Spleen (tissue), 11 donors: ENCODE results near the gene LCA5L. TPM values are rescaled to one million over a fixed set of nuclear protein-coding genes. Genes with fewer than 3 reads are reported as not detected.
A peak's percentile ranks its signal among the peaks of the same experiment; 100 is the strongest.

Source experiments
- DNase-seq: peaks from one replicate; pipeline ENCODE4 v3.0.0-alpha.2; 2020
- H3K27ac ChIP-seq, 8 donors: fragments of 200-600 bp; sonication (generic) in 7 of 8; 1 replicate in 4 of 8; 2 replicates in 4 of 8; pipeline versions ENCODE4 v1.5.0 to v1.8.0; 2016 to 2021; ENCODE audit warnings: inconsistent platforms in 4 of 8, mild to moderate bottlenecking in 4 of 8, moderate library complexity in 1 of 8
- H3K27me3 ChIP-seq, 7 donors: fragments of 200-600 bp; sonication (generic) in 6 of 7; replicated peaks in 1 of 7; 1 replicate in 4 of 7; 2 replicates in 3 of 7; pipeline versions ENCODE4 v1.5.0 to v1.8.0; 2016 to 2021; ENCODE audit warnings: inconsistent platforms in 3 of 7, mild to moderate bottlenecking in 1 of 7
- H3K36me3 ChIP-seq, 6 donors: fragments of 200-600 bp; sonication (generic) in 5 of 6; 1 replicate in 4 of 6; 2 replicates in 2 of 6; pipeline versions ENCODE4 v1.5.0 to v1.8.0; 2016 to 2021; ENCODE audit warnings: inconsistent platforms in 2 of 6
- H3K4me1 ChIP-seq, 6 donors: fragments of 200-600 bp; sonication (generic) in 5 of 6; 1 replicate in 3 of 6; 2 replicates in 3 of 6; pipeline versions ENCODE4 v1.5.0 to v1.8.0; 2016 to 2021; ENCODE audit warnings: inconsistent platforms in 3 of 6
- H3K4me3 ChIP-seq, 8 donors: fragments of 200-600 bp; sonication (generic) in 7 of 8; 1 replicate in 4 of 8; 2 replicates in 4 of 8; pipeline versions ENCODE4 v1.5.0 to v1.8.0; 2016 to 2021; ENCODE audit warnings: inconsistent platforms in 4 of 8, mild to moderate bottlenecking in 4 of 8, moderate library complexity in 2 of 8
- H3K9me3 ChIP-seq, 8 donors: fragments of 200-600 bp; sonication (generic) in 7 of 8; 1 replicate in 4 of 8; 2 replicates in 4 of 8; pipeline versions ENCODE4 v1.5.0 to v1.8.0; 2016 to 2021; ENCODE audit warnings: inconsistent platforms in 4 of 8
- CTCF ChIP-seq, 11 experiments: fragments of 200-600 bp in 7 of 11; fragments of 450-650 bp in 4 of 11; sonication (generic) in 4 of 11; IDR thresholded peaks in 8 of 11; conservative IDR thresholded peaks in 3 of 11; 1 replicate in 7 of 11; 2 replicates in 4 of 11; pipeline versions ENCODE4 v1.4.0 to v1.8.0; 2016 to 2021; ENCODE audit warnings: antibody characterized with exemption in 11 of 11, inconsistent platforms in 4 of 11, mild to moderate bottlenecking in 1 of 11
- POLR2A ChIP-seq, 3 donors: fragments of 450-650 bp; IDR thresholded peaks; one replicate each; pipeline ENCODE4 v1.5.1; 2017; ENCODE audit warnings: antibody characterized with exemption in 3 of 3, mild to moderate bottlenecking in 1 of 3
- POLR2AphosphoS5 ChIP-seq, 3 donors: sonication (generic); formaldehyde crosslinking; IDR thresholded peaks; one replicate each; pipeline ENCODE4 v1.5.1; 2017; ENCODE audit warnings: antibody characterized with exemption in 3 of 3
- WGBS, 5 donors: extraction: QIAGEN DNeasy Blood & Tissue Kit in 3 of 5; methylation state at CpG; one replicate each; pipeline versions ENCODE4 v1.1.5 to v1.1.7; 2013 to 2018; 5-methylcytosine and 5-hydroxymethylcytosine counted together
- intact Hi-C: fragments of 100-400 bp; cut with DNase I; formaldehyde crosslinking; loops from one replicate; pipeline ENCODE4 v1.15.0; 2023; ENCODE audit warnings: low total_unique reads
- polyA plus RNA-seq, 3 donors: library from polyadenylated mRNA; stranded (reverse); fragments of 200-250 nt; gene quantifications; one replicate each; pipeline ENCODE4 v1.2.1, GENCODE V29; 2013
- total RNA-seq, 7 donors: library from RNA; depleted of rRNA in 3 of 7; stranded (reverse); fragments of >200 nt in 3 of 7; fragmentation: NEBNext Ultra II Directional in 4 of 7; extraction: Animal tissue kit (Norgen Biotek cat#: 25700) in 4 of 7; gene quantifications; one replicate each; pipeline versions ENCODE4 v1.1.0 to v1.2.1, GENCODE V29; 2016 to 2021
- donor health status: healthy with polysubstance abuse.
- donor health status: DM: no; HTN: no; CAD: no; lungs with moderate emphysema.
- donor health status: DM: no; HTN: no; CAD: no.
- donor health status: Bipolar disorder and iron deficiency.
- donor health status: healthy.
- donor health status: DM: no; HTN: no; CAD: no.
- donor health status: DM: yes; HTN: yes; CAD: no.

Gene LCA5L
- total and polyA plus RNA-seq, 10 donors: 0.26 to 1.3 (median 0.46) TPM; not detected in 1

- intact Hi-C loops: loop anchor here (5.0 to 10.0 kb wide), 2 partner anchors 41 to 73 kb away; partner anchors contain the start of genes BRWD1 and HMGN1
- no peak for TF ChIP-seq POLR2A (IDR thresholded peaks at IDR 0.05)
- TF ChIP-seq POLR2AphosphoS5 (IDR thresholded peaks at IDR 0.05): peak; percentile 71 to 85 (median 80)
- TF ChIP-seq CTCF (IDR thresholded peaks at IDR 0.05 in 8 of 11, conservative IDR thresholded peaks at IDR 0.05 in 3 of 11): peak; percentile 82 to 98 (median 94)
- Histone ChIP-seq H3K9me3 (no peaks in the 10 kb centered on the region), H3K4me1 (peaks cover 14 to 55% (median 32%) of the 10 kb centered on the region in 6 donors), H3K4me3 (peak overlapping the region; percentile 24 to 72 (median 45)), H3K27me3 (no peaks in the 10 kb centered on the region), H3K27ac (peak overlapping the region in 7 of 8 donors; percentile 16 to 85 (median 67)), H3K36me3 (peaks cover 4 to 38% (median 19%) of the 10 kb centered on the region in 6 donors)
- DNase-seq: peak; percentile 99
- WGBS, 5 donors: 13 to 23% (median 17%) methylated on average over 23 to 35 of the region's 35 CpGs
Measured at GRCh38 chr21:39388038-39388810, 57.4 kb downstream of the LCA5L start.

DNA sequence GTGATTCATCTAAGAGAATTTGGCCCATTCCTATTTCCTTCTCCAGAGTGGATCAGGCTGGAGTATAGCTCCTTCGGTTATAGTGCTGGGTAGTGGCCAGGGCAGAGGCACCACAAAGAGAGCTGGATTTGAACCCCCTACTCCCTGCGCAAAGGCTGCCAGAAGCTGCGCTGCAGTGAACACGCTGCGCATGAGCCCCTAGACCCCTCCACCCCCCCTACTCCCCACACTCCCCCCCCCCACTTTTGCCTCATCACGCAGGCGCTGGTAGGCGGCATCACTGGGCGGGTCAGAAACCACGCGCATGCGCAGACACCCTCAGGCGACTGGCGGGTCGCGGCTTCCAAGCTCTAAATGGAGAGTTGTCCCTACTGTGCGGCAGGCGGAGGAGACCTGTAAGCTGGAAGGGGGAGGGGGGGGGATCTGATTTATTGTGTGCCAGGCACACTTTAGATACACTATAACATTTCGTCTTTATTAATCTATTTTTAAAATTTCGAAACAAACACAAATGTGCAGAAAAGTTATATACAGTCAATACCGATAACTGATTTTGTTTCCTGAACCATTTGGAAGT lies 58.0 kb downstream of the LCA5L start:
- peak in 2 of 3 donors; percentile 64 to 71 for TF ChIP-seq POLR2AphosphoS5 (IDR thresholded peaks at IDR 0.05)
- TF ChIP-seq POLR2A (IDR thresholded peaks at IDR 0.05): no peak
- intact Hi-C loops: loop anchor here (5.0 to 10.0 kb wide), 2 partner anchors 40 to 73 kb away; partner anchors contain the start of genes BRWD1 and HMGN1
- Histone ChIP-seq H3K27me3 (no peaks in the 10 kb centered on the region), H3K36me3 (peaks cover 4 to 32% (median 14%) of the 10 kb centered on the region in 6 donors), H3K9me3 (no peaks in the 10 kb centered on the region), H3K4me1 (peaks cover 14 to 55% (median 32%) of the 10 kb centered on the region in 6 donors), H3K4me3 (peak overlapping the region; percentile 24 to 72 (median 45)), H3K27ac (peak overlapping the region in 7 of 8 donors; percentile 16 to 85 (median 72))
- DNase-seq: peak; percentile 96
- WGBS, 5 donors: 3 to 24% (median 8%) methylated on average over 15 to 21 of the region's 21 CpGs

DNA sequence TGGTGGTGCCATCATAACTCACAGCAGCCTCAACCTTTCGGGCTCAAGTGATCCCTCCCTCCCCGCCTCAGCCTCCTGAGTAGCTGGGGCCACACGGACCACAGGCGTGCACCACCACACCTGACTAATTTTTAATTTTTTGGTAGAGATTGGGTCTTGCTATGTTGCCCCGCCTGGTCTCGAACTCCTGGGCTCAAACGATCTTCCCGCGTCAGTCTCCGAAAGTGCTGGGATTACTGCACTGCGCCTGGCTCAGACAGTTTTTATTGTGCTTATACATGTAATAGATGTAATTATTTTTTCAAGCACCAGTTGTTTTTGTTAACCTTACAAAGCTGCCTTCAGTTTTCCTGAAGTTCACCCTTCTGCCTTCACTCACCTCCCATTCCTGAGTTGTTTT lies 58.7 kb downstream of the LCA5L start:
- H3K27me3 ChIP-seq: no peaks in the 10 kb centered on the region
- DNase-seq: no peak
- no peak for TF ChIP-seq POLR2A (IDR thresholded peaks at IDR 0.05)
- no peak for TF ChIP-seq CTCF (IDR thresholded peaks at IDR 0.05 in 8 of 11, conservative IDR thresholded peaks at IDR 0.05 in 3 of 11)
- TF ChIP-seq POLR2AphosphoS5 (IDR thresholded peaks at IDR 0.05): no peak
- peaks cover under 1 to 25% (median 8%) of the 10 kb centered on the region in 6 donors for H3K36me3 ChIP-seq
- H3K4me1 ChIP-seq: peaks cover 14 to 60% (median 37%) of the 10 kb centered on the region in 6 donors
- H3K4me3 ChIP-seq: peak overlapping the region in 2 of 8 donors; percentile 49 to 72
- peak overlapping the region in 5 of 8 donors; percentile 67 to 85 (median 81) for H3K27ac ChIP-seq
- WGBS, 5 donors: 92 to 97% (median 95%) methylated on average over 11 of the region's 11 CpGs
- H3K9me3 ChIP-seq: no peaks in the 10 kb centered on the region
- intact Hi-C loops: loop anchor here (5.0 to 10.0 kb wide), 2 partner anchors 40 to 72 kb away; partner anchors contain the start of genes BRWD1 and HMGN1

DNA sequence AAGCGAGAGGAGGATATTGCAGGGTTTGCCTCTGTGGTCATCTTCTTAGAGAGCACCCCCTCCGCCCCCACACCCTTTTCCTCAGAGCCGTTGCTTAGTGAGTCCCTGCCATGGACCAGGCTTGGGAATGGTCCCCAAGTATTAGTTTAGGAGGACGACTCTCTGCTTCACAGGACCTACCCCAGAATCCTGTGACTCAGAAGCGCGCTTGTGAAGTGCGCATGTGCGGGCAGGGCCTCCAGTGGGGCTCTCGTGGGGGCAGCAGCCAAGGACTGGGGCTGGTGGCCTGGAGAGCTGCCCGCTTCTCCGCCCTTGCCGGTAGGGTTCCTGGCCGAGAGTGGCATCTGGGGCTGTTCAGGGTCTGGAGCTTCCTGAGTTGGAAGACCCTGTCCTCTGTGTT lies 59.4 kb downstream of the LCA5L start:
- peak overlapping the region in 7 of 8 donors; percentile 4 to 82 (median 65) for H3K27ac ChIP-seq
- peaks cover 0 to 18% (median 1%) of the 10 kb centered on the region in 6 donors for H3K36me3 ChIP-seq
- H3K4me1 ChIP-seq: peaks cover 16 to 67% (median 44%) of the 10 kb centered on the region in 6 donors
- DNase-seq: peak; percentile 79
- no peaks in the 10 kb centered on the region for H3K9me3 ChIP-seq
- intact Hi-C loops: loop anchor here (5.0 to 10.0 kb wide), 2 partner anchors 39 to 71 kb away; partner anchors contain the start of genes BRWD1 and HMGN1
- H3K27me3 ChIP-seq: no peaks in the 10 kb centered on the region
- 61 to 78% (median 76%) methylated on average over 10 to 13 of the region's 13 CpGs for WGBS, 5 donors
- peak overlapping the region in 6 of 8 donors; percentile 5 to 67 (median 42) for H3K4me3 ChIP-seq
- TF ChIP-seq POLR2A (IDR thresholded peaks at IDR 0.05): no peak
- no peak for TF ChIP-seq POLR2AphosphoS5 (IDR thresholded peaks at IDR 0.05)
- no peak for TF ChIP-seq CTCF (IDR thresholded peaks at IDR 0.05 in 8 of 11, conservative IDR thresholded peaks at IDR 0.05 in 3 of 11)
